Raji (cell line): ENCODE measurements around the gene GAL3ST3.

ENCODE experiments used
- POLR2A ChIP-seq: IDR thresholded peaks from 2 replicates; pipeline ENCODE4 v1.6.1; 2011; ENCODE audit warnings: low read depth, low read length, control low read depth; ENCODE audit not compliant: insufficient read depth

GAL3ST3 gene

DNA sequence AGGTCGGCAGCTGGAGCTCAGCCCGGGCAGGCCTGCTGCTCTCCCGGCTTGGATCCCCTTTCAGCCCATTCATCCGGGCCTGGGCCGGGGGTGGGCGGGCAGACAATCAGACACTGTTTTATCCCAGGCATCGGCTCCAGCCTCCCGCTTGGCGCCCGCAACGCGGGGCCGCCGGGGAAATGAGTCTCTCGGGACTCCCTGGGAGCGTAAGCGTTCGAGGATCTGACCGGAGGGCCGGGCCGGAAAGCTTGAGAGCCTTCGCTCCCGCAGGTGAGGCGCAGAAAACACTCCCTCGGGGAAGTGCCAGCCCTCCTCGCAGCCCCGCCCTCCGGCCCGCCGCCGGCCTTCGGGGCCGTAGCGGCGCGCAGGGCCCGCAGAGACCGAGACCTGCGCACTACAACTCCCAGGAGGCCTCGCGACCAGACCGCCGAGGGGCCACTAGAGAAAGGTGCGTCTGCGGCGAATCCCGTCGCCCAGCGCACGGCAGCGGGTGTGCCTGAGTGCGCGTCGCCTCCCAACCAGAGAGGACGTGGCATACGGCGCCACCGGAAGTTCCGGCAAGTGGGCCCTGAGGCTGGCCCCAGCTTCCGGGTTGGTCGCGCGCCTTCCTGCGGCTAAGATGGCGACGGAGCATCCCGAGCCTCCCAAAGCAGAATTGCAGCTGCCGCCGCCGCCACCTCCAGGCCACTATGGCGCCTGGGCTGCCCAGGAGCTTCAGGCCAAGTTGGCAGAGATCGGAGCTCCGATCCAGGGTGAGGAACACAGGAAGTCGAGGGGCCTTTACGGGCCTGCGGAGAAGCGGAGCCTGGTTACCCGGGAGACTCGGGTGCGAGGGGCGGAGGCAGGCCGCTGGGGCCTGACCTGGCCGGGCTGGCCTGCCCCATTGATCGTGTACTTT, 3.1 kb upstream of the GAL3ST3 start, which contains the start of gene SF3B2:
SF3B2 (plus strand) TSS at position 599 of the 898 bp plus-strand sequence; CDS start at position 620, 21 bp downstream.
- peak; percentile 83 for TF ChIP-seq POLR2A

DNA sequence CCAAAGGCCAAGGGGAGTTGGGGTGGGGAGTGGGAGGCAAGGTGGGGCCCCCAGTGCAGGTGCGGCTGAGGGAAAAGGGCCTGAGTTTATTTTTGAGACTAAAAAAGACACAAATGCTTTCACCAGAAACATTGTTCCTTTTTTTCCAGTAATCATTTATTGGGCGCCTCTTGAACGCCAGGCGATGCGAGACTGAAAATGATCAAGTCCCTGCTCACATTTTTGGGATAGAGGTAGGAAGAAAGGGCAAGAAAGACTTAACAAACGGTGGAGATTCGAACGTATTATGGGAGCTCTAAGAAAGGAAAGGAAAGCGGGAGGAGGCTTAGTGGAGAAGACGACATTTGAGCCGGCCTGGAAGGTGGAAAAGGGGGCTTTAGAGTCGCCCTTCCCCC, 2.4 kb upstream of the GAL3ST3 start:
- no peak for TF ChIP-seq POLR2A

GRCh38 chr11:66050581-66051231, 1.7 kb upstream of the GAL3ST3 start:
- TF ChIP-seq POLR2A: no peak

DNA sequence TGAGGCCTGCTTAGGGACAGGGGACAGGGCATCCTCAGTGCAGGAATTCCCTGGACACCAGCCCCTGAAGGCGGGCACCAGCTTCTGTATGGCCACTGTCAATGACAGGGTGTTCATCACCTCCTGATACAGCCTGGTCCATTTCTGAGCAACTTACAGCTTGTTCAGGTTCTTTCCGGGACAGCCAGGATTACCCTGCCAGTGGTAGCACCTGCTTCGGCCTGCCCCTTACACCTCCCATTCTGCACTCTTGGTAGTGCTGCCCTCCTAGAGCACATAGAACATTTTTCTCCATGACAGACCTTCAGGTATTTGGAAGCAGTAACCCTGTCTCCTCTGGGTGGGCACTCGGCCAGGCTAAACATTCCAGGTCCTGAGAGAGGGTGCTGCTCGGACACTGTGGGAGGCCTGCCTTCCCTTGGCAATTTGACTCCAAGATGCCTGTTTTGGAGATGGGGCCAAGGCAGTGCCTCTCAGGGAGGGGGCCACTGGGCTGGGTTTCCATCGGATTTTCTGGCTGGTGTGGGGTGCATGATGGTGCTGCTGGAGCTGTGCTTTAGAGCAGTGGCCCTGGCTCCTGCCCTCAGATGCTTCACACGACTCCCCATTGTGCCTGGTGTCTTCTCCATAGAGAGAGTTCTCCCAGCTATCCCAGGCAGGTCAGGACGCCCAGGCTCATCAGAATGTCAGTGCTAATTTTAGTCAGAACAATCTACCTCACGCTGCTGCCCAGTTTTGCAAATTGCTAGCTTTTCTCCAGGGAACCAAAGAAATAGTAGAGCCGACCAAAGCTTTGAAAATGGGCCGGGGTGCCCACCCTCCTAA, 1.2 kb downstream of the GAL3ST3 start:
- no peak for TF ChIP-seq POLR2A

- TF ChIP-seq POLR2A: no peak
Measured at GRCh38 chr11:66046901-66047300, 2.1 kb downstream of the GAL3ST3 start.

GRCh38 chr11:66045177-66045639, 3.8 kb downstream of the GAL3ST3 start:
- TF ChIP-seq POLR2A: peak; percentile 53

DNA sequence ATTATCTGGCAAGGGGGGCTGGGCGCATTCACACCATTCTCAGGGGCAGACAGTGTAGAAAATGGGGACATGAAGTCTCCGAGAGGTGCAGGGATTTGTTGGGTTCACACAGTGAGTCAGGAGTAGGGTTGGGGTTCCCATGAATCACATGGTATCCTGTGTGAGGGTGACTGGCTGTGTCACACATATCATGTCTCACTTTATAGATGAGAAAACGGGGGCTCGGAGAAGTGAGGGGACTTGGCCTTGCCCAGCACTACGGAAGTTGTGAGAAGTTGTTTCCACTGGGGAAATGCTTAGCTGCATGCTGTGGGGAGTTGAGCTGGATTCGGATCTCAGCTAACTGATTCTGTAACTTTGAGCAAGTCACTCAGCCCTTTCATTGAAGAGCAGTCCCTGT, 4.2 kb downstream of the GAL3ST3 start:
- TF ChIP-seq POLR2A: no peak

DNA sequence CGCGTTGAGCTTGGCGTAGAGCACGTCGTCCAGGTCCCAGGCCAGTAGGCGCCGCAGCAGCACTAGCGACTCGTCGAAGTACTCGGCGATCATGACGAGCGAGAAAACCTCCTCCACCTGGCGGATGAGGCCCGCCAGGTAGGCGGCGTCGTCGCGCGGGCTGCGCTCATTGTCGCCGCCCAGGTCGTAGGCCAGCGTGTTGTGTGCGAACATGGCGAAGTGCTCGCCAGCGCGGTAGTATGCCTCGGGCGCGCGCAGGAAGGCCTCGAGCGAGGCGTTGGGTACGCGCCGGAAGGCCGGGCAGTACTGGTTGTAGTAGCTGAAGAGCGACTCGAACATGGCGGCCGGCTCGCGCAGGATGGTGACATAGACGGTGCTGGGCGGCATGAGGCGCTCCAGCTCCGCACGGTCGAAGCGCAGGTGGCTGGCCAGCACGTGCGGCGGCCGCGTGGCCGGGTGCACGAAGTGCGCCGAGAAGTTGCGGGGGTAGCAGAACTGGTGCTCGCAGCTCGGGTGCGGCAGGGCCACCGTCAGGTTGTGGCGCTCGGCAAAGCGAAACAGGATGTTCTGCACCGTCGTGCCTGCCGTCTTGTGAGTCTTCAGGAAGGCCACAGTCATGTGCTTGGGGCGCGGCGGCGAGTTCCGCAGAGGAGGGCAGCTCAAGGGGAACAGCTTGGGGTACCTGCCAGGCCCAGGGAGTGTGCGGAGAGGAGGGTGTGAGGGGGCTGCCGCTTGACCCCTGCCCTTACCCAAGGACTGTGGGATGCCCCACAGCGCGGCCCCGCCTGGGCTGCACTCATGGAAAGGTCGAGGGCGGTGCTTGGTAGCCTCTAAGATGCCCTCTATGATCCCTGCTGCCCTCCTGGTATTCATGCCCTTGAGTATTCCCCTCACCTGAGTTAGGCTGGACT, 5.7 kb downstream of the GAL3ST3 start:
- no peak for TF ChIP-seq POLR2A

DNA sequence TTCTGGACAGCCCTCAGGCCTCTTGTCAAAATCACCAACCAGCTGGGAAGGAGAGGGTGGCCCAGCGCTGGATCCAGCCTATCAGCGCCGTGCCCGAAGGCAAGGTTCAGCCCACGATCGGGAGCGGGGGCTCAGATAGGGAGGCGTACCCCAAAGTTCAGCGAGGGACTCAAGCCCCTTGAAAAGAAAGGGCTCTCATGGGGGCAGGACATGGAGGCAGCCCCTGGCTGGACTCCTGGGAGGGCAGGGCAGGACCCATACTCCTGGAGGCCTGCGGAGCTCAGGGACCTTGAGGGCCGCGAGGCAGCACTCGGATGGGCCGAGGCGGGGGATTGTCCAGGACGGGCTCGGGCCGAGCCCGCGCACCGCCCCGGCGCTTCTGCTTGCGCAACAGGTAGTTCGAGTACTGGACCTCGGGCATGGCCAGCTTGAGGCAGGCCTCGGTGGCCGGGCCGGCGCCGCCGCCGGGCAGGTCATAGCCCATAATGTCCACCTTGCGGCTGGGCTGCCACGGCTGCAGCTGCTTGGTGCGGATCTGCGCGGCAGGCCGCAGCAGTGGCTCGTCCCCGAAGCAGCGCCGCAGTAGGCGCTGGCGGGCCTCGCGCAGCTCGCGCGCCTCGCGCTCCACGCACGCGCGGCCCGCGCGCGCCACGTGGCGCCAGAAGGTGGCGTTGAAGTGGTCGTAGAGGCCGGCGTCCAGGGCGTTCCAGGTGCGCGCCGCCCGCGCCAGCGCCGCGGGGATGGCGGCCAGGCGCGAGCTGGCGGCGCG, 6.5 kb downstream of the GAL3ST3 start:
- TF ChIP-seq POLR2A: no peak

DNA sequence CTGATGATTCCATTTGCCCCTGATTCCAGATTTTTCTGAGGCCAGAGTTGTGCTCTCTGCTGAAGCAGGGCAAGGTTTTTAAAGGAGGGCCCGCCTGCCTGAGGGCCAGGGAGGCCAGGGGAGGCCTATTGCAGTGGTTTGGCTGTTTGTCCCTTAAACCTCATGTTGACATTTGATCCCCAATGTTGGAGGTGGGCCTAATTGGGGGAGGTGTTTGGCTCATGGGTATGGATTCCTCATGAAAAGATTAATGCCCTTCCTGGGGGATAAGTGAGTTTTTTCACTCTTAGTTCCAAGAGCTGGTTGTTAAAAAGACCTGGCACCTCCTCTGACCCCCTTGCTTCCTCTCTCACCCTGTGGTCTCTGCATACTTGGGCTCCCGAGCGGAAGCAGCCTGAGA, 9.2 kb downstream of the GAL3ST3 start:
- TF ChIP-seq POLR2A: no peak

- TF ChIP-seq POLR2A: no peak
Measured at GRCh38 chr11:66037327-66037726, 11.6 kb downstream of the GAL3ST3 start.

DNA sequence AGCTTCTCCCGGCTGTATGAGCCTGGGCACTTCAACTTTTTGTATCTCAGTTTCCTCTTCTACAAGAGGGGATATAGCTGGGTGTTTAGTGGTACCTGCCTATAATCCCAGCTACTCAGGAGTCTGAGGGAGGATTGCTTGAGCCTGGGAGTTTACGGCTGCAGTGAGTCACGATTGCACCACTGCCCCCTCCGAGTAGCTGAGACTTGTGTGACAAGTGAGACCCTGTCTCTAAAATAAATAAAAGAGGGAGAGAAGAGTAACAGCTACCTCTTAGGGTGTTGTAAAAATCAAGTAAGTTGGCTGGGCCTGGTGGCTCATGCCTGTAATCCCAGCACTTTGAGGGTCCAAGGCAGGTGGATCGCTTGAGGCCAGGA, 12.6 kb downstream of the GAL3ST3 start:
- no peak for TF ChIP-seq POLR2A

GRCh38 chr11:66035653-66036333, 13.2 kb downstream of the GAL3ST3 start:
- TF ChIP-seq POLR2A: no peak
